Stimulated activated CD8-positive, alpha-beta memory T cell treated with anti-CD3 and anti-CD28 coated beads, Interleukin-4, amount 100 ng/mL, for 4 hours (primary cell): ENCODE data around the gene CYP46A1.
A peak's percentile ranks its signal among the peaks of the same experiment; 100 is the strongest.

Experiments used
- DNase-seq, 2 donors: peaks; one replicate each; pipeline ENCODE4 v3.0.0-alpha.2; 2020; ENCODE audit warnings: low read depth in 2 of 2, low spot score in 1 of 2

CYP46A1 gene

GRCh38 chr14:99673305-99674063 lies 10.6 kb upstream of the CYP46A1 start:
- no peak for DNase-seq

- DNase-seq = no peak
Measured at GRCh38 chr14:99674064-99674650, 9.9 kb upstream of the CYP46A1 start.

DNA sequence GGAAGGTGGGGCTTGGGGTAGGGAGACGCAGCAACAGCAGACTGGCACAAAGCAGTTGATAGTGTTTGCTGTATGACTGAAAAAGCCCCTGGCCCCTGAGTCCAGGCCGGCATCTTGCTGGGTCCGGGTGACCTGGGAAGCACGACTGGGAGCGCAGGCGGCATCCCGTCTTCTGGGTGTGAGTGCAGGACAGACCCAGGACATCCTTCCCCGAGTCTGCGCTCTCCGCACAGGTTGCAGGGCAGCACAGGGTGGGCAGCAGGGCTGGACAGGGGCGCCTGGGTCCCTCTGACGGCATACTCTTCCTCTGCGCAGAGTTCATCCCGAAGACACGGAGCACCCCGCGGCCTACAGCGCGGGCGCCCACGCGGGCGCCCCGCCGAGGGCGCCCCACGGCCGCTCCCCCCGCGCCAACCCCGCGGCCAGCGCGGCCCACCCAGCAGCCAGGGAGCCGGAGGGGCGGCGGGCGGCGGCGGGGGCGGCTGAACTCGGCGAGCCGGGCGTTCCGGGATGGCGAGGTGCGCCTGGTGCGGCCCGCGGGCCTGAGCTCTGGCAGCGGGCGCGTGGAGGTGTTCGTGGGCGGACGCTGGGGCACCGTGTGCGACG lies 9.2 kb upstream of the CYP46A1 start:
- no peak for DNase-seq

DNA sequence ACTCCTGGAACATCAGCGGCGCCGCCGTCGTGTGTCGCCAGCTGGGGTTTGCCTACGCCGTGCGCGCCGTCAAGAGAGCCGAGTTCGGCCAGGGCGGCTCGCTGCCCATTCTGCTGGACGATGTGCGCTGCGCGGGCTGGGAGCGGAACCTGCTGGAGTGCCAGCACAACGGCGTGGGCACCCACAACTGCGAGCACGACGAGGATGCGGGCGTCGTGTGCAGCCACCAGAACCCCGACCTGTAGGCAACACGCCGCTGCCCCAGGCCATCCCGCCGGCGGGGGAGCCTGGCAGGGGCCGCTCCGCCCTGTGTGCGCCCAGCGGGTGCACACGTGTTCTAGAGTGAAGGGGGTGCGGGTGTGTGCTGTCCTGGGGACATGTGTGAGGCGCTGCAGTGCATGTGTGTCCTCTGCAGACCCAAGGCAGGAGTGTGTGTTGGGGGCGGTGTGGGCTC lies 8.7 kb upstream of the CYP46A1 start:
- DNase-seq = no peak

- DNase-seq = no peak
Measured at GRCh38 chr14:99675951-99676350, 8.1 kb upstream of the CYP46A1 start.

- DNase-seq = no peak
Measured at GRCh38 chr14:99676657-99677056, 7.4 kb upstream of the CYP46A1 start.

DNA sequence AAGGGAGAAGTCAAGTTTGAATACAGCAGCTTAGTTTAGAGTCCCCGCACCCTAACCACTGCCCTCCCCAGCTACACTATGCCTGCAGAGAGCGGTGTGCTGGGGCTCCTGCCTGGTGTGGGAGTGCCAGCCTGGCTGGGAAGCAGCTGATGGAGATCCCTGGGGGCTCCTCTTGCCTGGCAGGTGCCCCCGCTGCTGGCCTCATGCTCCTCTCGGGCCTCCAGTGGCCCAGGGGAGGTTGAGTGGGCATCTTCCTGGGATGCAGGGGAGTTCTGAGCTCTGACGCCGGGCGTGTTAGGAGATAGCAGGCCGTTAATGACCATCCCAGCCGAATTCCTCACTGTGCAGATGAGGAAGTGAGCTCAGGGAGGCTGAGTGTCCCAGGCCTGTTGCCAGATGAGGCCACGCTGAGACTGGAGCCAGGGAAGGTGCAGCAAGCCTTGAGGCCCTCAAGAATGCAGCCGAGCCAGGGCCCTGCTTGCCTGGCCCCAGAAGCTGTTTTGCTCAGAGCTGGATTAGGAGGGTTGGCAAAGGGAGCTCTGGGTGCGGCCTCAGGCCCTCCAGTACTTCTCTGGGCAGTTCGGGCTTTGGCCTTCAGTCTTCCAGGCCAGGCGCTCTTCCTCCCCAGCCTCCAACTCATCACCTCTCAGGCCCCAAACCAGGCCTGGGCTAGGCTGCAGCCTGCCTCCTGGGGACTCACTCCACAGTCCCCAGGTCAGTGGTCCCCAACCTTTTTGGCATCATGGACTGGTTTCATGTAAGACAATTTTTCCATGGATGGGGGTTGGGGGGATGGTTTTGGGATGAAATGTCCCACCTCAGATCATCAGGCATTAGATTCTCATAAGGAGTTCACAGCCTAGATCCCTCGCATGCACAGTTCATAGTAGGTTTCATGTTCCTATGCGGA lies 6.6 kb upstream of the CYP46A1 start:
- no peak for DNase-seq

- DNase-seq = no peak
Measured at GRCh38 chr14:99678198-99678597, 5.9 kb upstream of the CYP46A1 start.

DNA sequence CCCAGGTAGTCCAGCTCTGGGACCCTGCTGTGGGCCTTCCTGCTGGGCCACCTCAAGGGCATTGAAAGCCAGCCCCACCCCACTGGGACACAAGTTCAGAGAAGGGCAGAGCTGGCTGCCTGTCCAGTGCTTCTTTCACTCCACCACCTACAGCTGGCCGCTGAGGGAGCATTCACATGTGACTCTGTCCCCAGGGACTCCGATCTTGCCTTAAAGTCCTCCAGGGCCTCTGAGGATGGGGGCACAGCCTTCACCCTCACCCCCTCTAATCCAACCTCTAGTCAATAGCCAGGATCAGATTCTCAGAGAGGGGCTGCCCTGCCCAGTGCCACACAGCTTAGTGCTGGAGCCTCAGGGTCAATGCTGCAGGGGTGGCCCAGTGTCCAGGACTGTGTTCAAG lies 5.0 kb upstream of the CYP46A1 start:
- no peak for DNase-seq

DNA sequence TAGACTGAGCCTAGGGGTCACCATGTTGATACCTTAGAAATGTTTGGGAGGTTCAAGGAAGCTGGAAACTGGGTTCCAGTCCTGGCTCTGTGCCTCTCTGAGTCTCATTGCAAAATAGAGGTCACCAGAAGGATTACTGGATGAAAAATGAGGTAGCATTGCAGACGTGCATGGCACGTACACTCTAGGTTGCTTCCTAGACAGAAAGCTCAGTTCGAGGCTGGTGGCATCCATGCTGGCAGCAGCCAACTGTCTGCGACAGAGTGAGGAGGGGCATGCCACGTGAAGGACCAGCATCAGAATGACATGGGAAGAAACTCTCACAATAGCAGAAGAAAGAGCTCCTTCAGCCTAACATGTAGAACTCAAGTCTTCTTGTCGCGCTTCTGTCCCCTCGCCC lies 4.6 kb upstream of the CYP46A1 start:
- DNase-seq = no peak

- DNase-seq = no peak
Measured at GRCh38 chr14:99679996-99680395, 4.1 kb upstream of the CYP46A1 start.

- DNase-seq = no peak
Measured at GRCh38 chr14:99681101-99681831, 2.8 kb upstream of the CYP46A1 start.

GRCh38 chr14:99681832-99682148 lies 2.3 kb upstream of the CYP46A1 start:
- DNase-seq = no peak

DNA sequence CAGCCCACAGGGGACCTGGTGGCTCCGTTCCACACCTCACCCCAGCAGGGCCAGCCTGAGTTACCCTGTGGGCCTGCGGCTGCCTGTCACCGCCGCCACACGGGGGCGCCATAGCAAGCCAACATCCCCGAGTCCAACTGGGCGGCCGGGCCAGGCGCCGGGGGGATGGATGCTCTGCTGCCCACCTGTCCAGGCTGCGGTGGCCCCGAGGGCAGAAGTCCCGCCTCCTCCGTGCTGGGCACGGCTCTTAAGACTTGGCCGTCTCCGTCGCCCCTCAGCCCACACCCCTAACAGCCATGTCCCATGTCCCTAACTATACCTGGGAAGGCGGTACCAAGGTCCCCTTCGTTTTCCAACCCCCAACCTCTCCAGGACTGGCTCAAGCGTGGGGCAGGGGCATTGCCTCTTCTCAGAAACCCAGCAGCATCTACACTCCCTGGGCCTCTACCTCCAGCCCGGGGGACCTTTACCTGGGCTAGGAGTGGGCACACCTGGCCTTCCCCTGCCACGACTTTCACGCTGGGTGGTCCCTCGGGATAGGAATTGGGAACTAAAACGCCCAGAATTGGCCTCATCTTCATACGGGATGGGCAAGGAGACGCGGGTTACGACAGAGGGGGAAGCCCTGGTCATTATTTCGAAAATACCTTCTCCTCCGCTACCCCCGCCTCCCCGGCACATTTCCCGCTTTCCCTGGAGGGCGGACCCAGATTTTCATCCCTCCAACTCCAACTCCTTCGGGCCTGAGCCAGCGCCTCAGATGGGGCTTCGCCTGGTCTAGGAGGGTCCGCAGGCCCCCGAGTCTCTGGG lies 1.1 kb upstream of the CYP46A1 start:
- peak; percentile 61 to 65 for DNase-seq

- no peak for DNase-seq
Measured at GRCh38 chr14:99684410-99684934, 374 bp downstream of the CYP46A1 start.

DNA sequence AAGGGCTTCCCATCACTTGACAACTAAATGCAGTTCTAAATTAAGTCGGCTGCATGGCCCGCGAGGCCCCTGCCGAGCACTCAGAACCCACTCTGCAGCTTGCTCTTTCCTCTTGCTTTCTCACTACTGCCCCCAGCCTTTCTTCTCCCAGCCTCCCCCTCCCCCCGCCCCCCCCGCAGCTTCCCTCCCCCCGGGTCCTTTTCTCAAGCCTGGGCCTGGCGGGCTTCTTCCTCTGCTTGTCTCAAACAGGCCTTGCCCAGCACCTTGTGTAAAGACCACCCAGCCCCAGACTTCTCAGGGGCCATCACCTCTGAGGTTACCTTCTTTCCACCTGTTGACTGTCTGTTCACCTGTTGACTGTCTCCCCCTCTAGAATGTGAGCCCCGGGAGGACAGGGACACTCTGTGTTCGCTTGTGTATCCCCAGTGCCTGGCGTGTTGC lies 1.1 kb downstream of the CYP46A1 start:
- no peak for DNase-seq

DNA sequence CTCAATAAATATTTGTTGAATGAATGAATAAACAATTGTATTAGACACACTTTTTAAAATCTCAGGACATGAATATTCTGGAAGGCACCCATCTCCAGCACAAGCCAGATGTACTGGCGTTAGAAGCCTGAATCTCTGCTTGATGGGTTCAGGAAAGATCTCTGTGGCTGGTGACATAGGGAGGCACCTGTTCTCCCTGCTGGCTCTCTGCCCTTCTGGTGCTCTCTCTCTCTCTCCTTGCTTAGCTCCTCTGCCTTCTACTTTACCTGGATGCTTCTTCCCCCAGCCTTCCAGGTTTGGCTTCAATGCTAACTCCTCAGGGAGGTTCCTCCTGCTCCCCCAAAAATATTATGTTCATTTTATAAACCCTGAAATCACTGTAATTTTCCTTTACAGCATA lies 1.5 kb downstream of the CYP46A1 start:
- DNase-seq = no peak

GRCh38 chr14:99686557-99687283 lies 2.6 kb downstream of the CYP46A1 start:
- no peak for DNase-seq
